WTC11 (cell line): Measurements from ENCODE around the gene AGPAT3.

ENCODE experiments used
- OVOL2 ChIP-seq: fragments of 250-450 bp; sonication (Bioruptor Pico); IDR thresholded peaks from 2 replicates; pipeline ENCODE4 v1.9.0; 2021; ENCODE audit warnings: mild to moderate bottlenecking, borderline replicate concordance
- RORB ChIP-seq: fragments of 250-450 bp; sonication (Bioruptor Pico); IDR thresholded peaks from 2 replicates; pipeline ENCODE4 v1.9.0; 2021; ENCODE audit warnings: mild to moderate bottlenecking
- TEAD1 ChIP-seq: sonication (generic); formaldehyde crosslinking; IDR thresholded peaks from 2 replicates; pipeline ENCODE4 v1.8.0; 2022; ENCODE audit warnings: mild to moderate bottlenecking, missing genetic modification reagents
- TF ChIP-seq, protein P1 (sequence below): sonication (generic); formaldehyde crosslinking; conservative IDR thresholded peaks from 2 replicates; pipeline ENCODE4 v1.8.1; 2022; ENCODE audit warnings: mild to moderate bottlenecking, missing genetic modification reagents
- TF ChIP-seq, protein P2 (sequence below): fragments of 200-600 bp; IDR thresholded peaks from 2 replicates; pipeline ENCODE4 v1.8.0; 2022; ENCODE audit warnings: antibody characterized with exemption

DNA sequence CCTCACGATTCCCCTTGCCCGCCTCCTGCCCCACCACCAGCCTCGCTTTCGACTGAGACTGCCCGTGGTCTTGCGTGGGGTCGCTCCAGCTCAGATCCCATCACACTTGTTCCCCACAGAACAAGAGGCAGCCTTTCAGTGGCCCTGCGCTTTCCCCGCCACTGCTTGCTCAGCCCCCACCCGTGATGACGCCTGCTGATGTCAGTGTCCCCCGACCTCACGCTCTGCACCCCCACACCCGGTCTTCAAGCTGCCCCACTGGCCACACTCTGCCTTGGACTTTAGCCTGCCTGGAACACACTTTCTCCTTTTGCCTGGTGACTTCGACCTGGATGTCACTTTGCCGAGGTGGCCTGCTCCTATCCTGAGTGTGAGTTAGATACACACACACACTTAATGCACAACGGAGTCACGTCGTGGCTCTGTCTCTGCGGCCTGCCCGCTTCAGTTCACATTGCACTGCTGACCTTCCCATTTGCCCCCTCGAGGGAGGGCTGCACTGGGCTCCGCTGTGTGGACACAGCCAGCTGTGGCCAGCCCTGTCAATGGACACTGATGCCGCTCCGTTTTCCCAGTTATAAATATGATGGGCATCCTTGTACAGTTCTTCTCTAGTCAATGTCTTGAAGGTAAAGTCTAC, 13.0 kb downstream of the AGPAT3 start:
- TF ChIP-seq, protein P1, sequence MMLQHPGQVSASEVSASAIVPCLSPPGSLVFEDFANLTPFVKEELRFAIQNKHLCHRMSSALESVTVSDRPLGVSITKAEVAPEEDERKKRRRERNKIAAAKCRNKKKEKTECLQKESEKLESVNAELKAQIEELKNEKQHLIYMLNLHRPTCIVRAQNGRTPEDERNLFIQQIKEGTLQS, result no peak
- TF ChIP-seq RORB (no peak), TEAD1 (CRISPR knock-in tag) (no peak), OVOL2 (CRISPR knock-in tag) (no peak)
- TF ChIP-seq, protein P2, sequence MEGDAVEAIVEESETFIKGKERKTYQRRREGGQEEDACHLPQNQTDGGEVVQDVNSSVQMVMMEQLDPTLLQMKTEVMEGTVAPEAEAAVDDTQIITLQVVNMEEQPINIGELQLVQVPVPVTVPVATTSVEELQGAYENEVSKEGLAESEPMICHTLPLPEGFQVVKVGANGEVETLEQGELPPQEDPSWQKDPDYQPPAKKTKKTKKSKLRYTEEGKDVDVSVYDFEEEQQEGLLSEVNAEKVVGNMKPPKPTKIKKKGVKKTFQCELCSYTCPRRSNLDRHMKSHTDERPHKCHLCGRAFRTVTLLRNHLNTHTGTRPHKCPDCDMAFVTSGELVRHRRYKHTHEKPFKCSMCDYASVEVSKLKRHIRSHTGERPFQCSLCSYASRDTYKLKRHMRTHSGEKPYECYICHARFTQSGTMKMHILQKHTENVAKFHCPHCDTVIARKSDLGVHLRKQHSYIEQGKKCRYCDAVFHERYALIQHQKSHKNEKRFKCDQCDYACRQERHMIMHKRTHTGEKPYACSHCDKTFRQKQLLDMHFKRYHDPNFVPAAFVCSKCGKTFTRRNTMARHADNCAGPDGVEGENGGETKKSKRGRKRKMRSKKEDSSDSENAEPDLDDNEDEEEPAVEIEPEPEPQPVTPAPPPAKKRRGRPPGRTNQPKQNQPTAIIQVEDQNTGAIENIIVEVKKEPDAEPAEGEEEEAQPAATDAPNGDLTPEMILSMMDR, result no peak
